K562 (cell line): Measurements from ENCODE around the gene JDP2.

Experiments
- BHLHE40 ChIP-seq: IDR thresholded peaks from 2 replicates; pipeline ENCODE4 v1.6.1; 2011; ENCODE audit warnings: low read length, improper control_type of control experiment
- ETV6 ChIP-seq, 3 experiments: fragments of 150-350 bp in 1 of 3; sonication (generic) in 1 of 3; formaldehyde crosslinking in 1 of 3; IDR thresholded peaks; 2 replicates each; pipeline versions ENCODE4 v1.6.1 to v1.8.0; 2014 to 2022; ENCODE audit warnings: borderline replicate concordance in 2 of 3, low read depth in 2 of 3, antibody characterized with exemption in 1 of 3, low read length in 1 of 3, mild to moderate bottlenecking in 1 of 3, missing genetic modification reagents in 1 of 3
- EZH2 ChIP-seq: IDR thresholded peaks from 2 replicates; pipeline ENCODE4 v1.6.1; 2012; ENCODE audit warnings: low read depth, mild to moderate bottlenecking, inconsistent platforms, low read length, borderline replicate concordance
- GABPA ChIP-seq: fragments of 200-800 bp; sonication (Bioruptor generic); conservative IDR thresholded peaks from 2 replicates; pipeline ENCODE4 v1.6.1; 2016; ENCODE audit warnings: low read depth, missing genetic modification characterization, missing compliant biosample characterization
- MAZ ChIP-seq, 2 experiments: fragments of 450-650 bp in 1 of 2; sonication (generic) in 1 of 2; formaldehyde crosslinking; IDR thresholded peaks in 1 of 2; conservative IDR thresholded peaks in 1 of 2; 2 replicates each; pipeline versions ENCODE4 v1.4.0 to v1.5.0; 2020; ENCODE audit warnings: mild to moderate bottlenecking in 1 of 2, missing genetic modification reagents in 1 of 2
- MTA1 ChIP-seq: fragments of 450-650 bp; IDR thresholded peaks from 2 replicates; pipeline ENCODE4 v1.6.1; 2017; ENCODE audit warnings: borderline replicate concordance
- POLR2AphosphoS5 ChIP-seq: IDR thresholded peaks from 2 replicates; pipeline ENCODE4 v1.6.1; 2011; ENCODE audit warnings: mild to moderate bottlenecking, low read depth, low read length, moderate library complexity; ENCODE audit not compliant: control insufficient read depth, insufficient read depth
- ZC3H8 ChIP-seq: fragments of 450-650 bp; IDR thresholded peaks from 2 replicates; pipeline ENCODE4 v1.6.1; 2017
- ZFP1 ChIP-seq: fragments of 450-650 bp; formaldehyde crosslinking; IDR thresholded peaks from 2 replicates; pipeline ENCODE4 v1.4.0; 2020; ENCODE audit warnings: mild to moderate bottlenecking, mixed read lengths
- ZNF224 ChIP-seq: sonication (generic); formaldehyde crosslinking; IDR thresholded peaks from 2 replicates; pipeline ENCODE4 v1.8.0; 2022; ENCODE audit warnings: mild to moderate bottlenecking, missing genetic modification reagents

- TF ChIP-seq ZFP1 (CRISPR knock-in tag) (no peak), POLR2AphosphoS5 (no peak), MAZ (CRISPR knock-in tag; conservative IDR thresholded peaks at IDR 0.05 in 1 of 2, IDR thresholded peaks at IDR 0.05 in 1 of 2) (no peak), BHLHE40 (no peak), GABPA (tag) (no peak), ZNF224 (CRISPR knock-in tag) (no peak), ETV6 (IDR thresholded peaks at IDR 0.05; ENCODE audit: borderline replicate concordance in 1 of 2, low read depth in 2 of 2, low read length in 1 of 2) (no peak), ETV6 (CRISPR knock-in tag; IDR thresholded peaks at IDR 0.05; ENCODE audit: borderline replicate concordance) (no peak), ZC3H8 (no peak), EZH2 (no peak), MTA1 (no peak)
Measured at GRCh38 chr14:75409316-75410205, 18.3 kb upstream of the JDP2 start.
